ENCODE data around the gene SETD2.
"Not testable (repeated sequence)": the region's sequence is repeated elsewhere in the genome, so short reads cannot be mapped to it uniquely, and the experiment has no call there.

The SETD2 gene, protein sequence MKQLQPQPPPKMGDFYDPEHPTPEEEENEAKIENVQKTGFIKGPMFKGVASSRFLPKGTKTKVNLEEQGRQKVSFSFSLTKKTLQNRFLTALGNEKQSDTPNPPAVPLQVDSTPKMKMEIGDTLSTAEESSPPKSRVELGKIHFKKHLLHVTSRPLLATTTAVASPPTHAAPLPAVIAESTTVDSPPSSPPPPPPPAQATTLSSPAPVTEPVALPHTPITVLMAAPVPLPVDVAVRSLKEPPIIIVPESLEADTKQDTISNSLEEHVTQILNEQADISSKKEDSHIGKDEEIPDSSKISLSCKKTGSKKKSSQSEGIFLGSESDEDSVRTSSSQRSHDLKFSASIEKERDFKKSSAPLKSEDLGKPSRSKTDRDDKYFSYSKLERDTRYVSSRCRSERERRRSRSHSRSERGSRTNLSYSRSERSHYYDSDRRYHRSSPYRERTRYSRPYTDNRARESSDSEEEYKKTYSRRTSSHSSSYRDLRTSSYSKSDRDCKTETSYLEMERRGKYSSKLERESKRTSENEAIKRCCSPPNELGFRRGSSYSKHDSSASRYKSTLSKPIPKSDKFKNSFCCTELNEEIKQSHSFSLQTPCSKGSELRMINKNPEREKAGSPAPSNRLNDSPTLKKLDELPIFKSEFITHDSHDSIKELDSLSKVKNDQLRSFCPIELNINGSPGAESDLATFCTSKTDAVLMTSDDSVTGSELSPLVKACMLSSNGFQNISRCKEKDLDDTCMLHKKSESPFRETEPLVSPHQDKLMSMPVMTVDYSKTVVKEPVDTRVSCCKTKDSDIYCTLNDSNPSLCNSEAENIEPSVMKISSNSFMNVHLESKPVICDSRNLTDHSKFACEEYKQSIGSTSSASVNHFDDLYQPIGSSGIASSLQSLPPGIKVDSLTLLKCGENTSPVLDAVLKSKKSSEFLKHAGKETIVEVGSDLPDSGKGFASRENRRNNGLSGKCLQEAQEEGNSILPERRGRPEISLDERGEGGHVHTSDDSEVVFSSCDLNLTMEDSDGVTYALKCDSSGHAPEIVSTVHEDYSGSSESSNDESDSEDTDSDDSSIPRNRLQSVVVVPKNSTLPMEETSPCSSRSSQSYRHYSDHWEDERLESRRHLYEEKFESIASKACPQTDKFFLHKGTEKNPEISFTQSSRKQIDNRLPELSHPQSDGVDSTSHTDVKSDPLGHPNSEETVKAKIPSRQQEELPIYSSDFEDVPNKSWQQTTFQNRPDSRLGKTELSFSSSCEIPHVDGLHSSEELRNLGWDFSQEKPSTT (N-terminal part only)

DNA sequence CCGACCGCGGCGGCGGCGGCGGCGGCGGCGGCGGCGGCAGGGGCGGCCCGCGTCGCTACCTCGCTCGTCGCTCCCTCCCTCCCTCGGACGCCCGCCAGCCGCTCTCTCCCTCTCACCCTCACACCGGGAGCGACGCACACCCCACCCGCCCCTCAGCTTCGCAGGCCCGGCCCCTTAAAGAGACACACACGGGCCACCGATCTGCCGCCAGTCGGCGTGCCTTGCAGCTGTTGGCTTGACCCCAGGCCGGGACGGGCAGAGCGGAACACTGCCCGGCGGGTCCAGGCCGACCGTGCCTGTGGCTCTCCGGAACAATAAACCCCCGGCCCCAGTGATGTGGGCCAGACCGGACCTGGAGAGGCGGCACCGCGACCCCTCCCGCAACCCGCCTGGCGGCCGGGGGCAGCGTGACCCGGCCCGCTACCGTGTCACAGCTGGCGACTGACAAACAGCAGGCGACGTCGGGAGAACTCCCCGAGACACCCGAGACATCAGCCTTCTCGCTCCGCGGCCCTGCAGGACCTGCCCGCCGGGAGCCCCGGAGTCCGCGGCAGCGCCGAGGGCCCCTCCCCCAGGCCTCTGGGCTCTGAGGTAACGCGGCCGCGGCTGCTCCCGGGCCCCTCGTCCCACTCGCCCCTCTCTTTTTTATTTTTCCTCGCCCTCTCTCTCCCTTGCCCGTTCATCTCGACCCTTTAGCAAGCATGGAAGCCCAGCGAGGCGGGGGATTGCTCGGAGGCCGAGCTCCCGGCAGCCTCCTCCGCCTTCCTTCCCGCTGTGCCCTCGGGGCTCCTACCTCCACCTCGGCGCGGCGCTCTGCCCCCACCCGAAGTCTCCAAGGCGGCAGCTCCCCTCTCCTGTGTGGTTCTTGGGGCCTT, at the start of gene SETD2:
Gene SETD2, minus strand, starts transcription at position 107 of the 875 bp plus-strand sequence. CDS start 189 bp downstream, outside the sequence.
- peak; percentile 65 for DNase-seq

DNA sequence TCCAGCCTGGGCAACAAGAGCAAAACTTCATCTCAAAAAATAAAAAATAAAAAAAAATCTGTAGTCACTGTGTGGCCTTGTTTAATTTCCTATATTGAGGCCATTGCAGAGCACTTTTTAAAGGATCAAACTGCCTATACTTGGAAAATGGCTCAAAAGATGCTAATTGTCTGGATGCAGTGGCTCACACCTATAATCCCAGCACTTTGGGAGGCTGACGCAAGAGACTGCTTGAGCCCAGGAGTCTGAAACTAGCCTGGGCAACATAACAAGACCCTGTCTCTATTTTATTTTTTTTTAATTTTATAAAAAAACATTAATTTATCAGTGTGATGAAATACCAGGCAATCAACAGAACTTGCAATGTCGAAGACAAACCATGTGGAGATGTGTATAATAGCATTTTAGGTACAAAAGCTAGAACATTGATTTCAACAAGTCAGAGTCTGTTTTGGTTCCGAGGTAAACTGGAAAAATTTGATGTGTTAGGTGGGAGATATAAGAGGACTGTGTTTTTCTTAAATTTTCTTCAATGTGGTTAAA, 47.0 kb upstream of the SETD2 start:
- no peak for DNase-seq

DNA sequence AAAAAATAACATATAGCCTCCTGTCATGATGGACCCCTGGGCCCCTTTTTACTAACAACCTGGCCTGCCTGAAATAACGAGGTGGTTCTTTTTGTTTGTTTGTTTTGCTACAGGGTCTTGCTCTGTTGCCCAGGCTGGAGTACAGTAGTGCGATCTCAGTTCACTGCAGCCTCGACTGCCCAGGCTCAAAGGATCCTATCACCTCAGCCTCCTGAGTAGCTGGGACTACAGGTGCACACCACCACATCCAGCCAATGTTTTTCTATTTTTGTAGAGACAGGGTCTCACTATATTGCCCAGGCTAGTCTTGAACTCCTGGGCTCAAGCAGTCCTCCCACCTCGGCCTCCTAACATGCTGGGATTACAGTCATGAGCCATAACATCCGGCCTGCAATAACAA, 42.1 kb upstream of the SETD2 start:
- DNase-seq: not testable (repeated sequence)

DNA sequence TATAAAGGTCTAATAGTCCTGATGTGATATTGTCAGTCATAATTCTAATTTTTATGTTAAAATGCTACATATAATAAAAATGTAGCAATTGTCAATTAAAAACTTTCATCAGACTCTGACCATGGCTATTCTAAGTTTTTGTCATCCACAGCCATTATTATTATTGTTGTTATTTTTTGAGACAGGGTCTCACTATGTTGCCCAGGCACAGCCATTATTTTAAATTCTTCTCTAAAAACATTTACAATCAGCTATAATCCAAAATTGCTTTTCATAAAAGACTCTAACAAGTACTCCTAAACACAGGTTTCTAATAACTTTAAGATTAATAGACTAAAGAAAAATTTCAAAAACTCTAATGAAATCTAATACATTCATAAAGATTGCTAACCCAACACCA, 41.0 kb upstream of the SETD2 start:
- no peak for DNase-seq

DNA sequence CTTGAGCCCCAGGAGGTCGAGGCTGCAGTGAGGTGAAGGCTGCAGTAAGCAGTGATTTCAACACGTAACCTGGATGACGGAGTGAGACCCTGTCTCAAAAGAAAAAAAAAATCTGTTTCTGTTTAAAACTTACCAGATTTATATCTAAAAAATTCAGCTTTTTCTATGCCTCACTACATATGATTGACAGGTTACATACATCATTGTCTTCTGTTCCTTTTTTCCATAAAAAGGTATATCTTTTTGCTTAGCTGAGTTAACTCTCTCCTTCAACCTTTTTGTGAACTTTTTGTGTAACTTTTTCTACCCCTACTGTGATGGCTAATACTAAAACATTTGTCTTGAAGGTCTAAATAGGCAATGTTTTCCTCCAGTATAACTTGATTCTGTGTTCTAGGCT, 38.6 kb upstream of the SETD2 start:
- DNase-seq: no peak

DNA sequence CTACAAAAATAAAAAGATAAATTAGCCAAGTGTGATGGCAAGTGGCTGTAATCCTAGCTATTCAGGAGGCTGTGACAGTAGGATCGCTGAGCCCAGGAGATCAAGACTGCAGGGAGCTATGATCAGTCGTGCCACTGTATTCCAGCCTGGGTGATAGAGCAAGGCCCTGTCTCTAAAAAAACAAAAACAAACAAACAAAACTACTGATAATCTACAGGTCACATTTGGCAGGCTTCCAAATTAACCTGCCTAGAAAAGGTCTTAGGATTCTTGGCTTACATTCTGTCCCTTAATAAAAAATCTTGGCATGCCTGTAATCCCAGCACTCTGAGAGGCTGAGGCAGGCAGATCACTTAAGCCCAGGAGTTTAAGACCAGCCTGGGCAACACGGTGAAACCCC, 33.4 kb upstream of the SETD2 start:
- no peak for DNase-seq

DNA sequence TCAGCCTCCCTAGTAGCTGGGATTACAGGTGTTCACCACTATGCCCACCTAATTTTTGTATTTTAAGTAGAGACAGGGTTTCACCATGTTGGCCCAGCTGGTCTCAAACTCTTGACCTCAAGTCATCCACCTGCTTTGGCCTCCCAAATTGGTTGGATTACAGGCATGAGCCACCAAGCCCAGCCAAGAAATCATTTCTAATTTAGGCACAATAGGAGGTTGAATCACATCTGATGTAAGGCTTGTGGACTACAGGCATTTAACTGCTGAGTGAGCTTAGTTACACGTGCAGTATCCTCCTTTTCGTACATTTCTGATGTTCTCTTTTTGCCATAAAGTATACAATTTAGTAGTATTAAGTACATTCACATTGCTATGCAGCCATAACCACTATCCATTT, 31.1 kb upstream of the SETD2 start:
- no peak for DNase-seq

DNA sequence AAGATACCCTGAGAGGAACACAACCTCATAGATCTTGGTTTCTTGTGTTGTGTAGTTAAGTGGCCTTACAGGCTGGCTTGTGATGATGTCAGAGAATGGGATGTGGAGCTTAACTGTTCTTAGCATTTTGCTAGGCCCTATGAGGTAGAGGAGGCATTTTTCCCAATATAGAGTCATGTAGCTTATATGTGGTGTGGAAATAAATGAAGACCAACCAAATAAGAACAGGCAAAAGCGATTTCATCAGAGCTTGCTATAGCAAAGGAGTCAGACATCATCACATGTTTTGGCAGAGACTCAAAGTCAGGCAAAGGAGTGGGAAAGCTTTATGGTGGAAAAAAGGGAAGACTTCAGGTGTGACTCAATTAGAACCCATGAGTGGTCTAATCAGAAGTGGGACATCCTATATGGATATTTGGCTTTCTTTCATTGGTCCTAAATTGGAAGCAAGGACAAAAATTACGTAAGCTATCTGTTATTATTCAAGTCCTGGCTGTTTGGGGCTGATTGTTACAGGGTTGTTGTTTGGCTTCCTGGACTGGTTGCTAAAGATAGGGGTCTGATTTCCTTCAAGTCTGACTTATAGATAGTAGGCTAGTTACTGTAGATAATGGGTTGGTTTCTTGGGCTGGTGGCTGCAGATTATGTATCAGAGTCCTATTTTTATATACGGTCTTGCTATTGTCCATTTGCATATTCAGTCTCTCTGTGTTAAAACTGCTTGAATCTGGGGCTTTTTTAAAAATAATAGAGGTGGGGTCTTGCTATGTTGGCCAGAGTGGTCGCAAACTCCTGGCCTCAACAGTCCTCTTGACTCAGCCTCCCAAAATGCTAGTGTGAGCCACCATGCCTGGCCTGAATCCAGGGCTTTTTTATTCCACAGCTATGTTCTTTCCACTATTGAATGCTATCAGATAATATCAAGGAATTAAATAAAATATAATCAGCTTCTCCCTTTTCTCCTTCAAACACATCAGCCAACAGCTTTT, 30.3 kb upstream of the SETD2 start:
- DNase-seq: no peak

DNA sequence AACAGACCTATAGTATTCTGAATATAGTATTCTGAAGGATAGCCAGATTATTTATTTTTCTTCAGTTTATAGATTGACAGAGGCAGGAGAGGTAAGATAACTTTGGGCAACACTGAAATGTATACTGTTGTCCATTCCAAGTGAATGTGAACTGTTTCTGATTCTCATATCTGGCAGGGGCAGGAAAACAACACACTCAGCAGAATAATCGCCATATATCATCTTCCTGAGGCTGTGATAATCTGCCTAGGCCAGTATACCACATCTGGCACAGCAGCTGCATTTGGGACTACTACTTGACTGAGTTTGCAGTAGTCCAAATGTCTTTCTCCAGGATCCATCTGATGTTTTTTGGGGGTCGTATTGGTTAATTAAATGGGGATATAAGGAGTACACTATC, 22.4 kb upstream of the SETD2 start:
- DNase-seq: no peak

DNA sequence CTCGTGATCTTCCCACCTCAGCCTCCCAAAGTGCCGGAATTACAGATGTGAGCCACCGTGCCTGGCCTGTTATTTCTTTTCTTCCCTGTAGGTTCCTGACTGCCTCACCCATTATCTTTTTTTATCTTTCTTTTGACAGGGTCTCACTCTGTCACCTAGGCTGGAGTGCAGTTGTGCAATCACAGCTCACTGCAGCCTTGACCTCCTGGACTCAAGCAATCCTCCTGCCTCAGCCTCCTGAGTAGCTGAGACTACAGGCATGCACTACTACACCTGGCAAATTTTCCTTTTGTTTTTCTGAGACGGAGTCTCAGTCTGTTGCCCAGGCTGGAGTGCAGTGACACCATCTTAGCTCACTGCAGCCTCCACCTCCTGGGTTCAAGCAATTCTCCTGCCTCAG, 17.8 kb upstream of the SETD2 start:
- DNase-seq: not testable (repeated sequence)

DNA sequence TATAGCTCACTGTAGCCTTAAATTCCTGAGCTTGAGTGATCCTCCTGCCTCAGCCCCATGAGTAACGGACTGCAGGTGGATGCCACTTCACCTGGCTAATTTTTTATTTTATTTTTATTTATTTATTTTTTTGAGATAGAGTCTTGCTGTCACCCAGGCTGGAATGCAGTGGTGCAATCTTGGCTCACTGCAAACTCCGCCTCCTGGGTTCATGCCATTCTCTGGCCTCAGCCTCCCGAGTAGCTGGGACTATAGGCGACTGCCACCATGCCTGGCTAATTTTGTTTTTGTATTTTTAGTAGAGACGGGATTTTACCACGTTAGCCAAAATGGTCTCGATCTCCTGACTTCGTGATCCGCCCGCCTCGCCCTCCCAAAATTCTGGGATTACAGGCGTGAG, 16.1 kb upstream of the SETD2 start:
- not testable (repeated sequence) for DNase-seq

DNA sequence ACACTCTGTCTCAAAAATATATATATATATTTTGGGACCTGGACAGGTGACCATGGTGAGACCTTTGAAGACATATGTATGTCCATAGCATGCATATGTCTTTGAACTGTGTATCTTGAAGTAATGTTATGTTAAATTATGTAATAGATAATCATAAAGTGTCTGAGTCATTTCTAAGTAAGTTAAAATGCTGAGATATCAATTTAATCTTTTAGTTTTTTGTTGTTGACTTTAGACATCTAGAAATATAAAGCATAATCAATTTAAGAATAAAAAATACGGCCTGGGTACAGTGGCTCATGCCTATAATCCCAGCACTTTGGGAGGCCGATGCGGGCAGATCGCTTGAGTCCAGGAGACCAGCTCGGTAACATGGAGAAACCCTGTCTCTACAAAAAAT, 12.7 kb upstream of the SETD2 start:
- DNase-seq: no peak

DNA sequence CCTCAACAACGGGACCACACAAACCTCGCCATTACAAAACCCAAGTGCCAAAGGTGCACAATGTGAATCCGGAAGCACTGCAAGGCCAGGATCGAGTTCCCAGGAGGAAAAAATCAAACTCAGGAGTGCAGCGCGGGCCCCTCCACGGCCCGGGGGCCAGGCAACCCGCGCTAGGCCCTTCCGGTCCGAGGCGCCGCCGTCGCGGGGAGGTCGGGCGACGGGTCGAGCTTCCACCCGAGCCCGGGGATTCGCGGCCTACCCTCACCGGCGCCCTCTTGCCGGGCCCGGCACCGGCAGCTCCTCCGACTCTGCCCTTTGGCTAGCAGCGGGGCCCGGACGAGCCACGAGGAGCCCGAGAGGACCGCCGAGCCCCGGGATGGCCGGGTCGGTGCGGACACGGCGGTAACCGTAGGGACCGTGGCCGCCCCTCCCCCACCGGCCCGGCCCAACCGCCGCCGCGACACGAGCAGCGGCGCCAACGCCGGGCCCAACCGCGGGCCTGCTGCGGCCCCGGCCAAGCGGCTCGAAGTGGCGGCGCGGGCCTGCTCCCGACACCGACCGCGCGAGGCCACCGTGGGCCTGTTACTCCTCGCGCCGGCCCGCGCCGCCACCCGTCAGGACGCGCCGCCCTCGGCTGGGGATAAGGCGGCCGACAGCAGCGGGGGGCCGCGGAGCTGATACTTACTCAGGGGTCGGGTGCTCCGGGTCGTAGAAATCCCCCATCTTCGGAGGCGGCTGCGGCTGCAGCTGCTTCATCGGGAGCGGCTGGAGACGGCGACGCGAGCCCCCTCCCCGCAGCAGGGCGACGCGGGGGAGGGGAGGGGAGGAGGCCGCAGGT, 525 bp downstream of the SETD2 start:
- peak; percentile 4 for DNase-seq

DNA sequence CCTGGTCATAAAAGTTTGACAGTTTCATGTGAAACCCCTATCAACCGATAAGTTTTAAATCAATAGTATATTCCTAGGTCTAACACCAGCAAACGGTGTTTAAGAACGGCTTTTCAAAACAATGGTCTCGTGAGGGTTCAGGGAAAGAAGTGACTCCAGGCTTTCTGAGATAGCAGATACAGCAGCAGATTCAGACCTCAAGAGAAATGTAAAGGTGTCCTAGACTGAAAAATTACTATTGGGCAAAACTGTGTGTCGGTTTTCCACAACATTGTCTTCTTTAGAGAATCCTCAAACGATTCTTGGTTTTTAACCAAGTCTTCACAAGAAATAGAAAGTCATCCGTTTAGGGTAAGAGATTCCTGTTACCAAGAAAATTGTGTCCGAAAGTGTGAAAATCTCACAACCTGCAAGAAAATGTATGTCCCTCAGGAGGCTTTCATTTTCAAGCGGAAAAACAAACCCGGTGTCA, 1.2 kb downstream of the SETD2 start:
- DNase-seq: no peak

DNA sequence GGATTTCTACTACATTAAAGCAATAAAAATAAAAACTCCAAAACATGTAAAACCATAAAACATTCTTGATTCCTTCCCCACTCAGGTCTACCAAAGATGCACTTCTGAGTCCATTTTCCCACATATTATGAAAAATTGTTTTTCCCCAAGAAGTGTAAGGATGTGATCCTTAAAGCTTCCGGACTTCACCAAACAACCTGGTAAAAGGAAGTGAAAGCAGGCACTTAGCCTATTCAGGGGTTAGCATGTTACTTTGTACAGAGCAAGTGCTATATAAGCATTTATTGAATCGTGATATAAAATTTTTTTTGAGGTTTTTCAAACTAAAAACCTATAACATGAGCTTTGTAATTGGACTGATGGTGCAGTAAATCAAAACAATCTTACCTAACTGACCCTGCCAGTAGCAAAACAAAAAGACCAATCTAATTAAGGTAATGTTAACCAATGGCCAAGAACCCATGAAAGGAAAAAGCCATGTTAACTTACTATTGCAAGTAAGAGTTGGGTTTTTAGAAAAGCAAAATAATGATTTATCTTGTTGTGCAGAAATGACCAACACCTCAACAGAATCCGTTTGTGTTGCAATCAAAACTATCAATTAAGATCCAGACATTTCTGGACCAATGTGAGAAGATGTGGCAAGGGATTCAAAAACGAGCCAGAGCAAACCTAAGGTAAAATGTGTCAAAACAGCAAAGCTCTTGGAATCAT, 1.8 kb downstream of the SETD2 start:
- DNase-seq: no peak

DNA sequence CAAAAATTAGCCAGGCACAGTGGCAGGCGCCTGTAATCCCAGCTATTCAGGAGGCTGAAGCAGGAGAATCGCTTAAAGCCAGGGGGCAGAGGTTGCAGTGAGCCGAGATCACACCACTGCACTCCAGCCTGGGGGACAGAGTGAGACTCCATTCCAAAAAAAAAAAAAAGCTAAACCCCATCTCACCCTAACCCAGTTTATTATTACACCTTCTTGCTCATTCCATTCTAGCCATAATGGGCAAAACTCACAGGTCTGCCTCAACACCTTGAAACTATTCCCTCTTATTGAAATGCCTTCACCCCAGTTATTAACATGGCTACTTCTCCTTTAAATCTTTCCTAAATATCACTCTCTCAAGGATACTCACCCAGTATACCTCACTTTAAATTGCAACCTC, 4.1 kb downstream of the SETD2 start:
- no peak for DNase-seq

DNA sequence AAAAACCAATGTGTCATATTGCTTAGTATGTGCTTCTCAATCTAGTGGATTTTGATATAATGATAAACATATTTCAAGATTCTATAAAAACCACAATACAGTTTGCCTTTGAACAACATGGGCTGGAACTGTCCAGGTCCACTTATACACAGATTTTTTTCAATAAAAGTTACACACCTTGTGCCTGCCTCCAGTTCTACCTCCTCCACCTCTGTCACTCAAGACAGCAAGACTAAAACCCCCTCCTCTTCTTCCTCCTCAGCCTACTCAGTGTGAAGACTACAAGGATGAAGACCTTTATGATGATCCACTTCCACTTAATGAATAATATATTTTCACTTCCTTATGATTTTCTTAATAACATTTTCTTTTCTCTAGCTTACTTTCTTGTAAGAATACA, 5.7 kb downstream of the SETD2 start:
- DNase-seq: no peak

DNA sequence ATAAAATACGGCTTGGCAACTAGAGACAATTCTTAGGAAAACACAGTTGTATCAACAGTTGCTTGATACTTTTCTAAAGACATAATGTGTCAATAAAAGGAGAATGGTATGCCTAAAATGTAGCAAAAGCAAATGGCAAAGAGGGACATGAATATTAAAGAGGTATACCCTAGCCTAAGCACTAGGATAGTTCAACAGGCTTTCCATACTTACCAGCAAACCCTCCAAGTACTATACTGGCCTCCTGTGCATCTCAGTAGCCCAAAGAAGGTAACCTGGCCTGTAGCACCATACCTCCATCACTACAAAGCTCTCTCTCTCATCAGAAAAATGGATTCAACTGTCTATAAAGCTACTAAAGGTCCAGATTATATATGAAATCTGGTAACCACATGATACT, 7.5 kb downstream of the SETD2 start:
- DNase-seq: no peak

DNA sequence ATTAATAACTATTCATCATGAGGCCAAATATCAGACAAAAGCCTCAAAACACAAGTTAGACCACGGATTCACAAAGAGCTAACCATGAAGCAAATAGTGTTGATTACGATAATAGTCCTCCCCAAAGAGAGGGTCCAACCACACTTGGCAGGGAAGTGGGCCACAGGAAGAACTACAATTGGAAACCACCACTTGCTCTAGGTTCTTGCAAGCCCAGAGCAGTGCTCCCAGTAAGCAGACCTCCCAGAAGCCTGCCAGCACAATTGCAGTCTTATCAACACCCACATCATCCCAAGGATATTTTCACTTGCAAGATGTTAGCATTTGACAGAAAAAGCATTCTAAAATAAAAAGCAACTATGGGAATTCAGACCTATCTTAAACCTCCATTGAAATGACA, 11.3 kb downstream of the SETD2 start:
- DNase-seq: no peak
